BLaER1 treated with 17β-estradiol and CSF1 and Interleukin-3, amounts not matched to agents 10 nM and 100 nM (cell line): Measurements from ENCODE around the gene PRR16.
"Not testable (repeated sequence)": the region's sequence is repeated elsewhere in the genome, so short reads cannot be mapped to it uniquely, and the experiment has no call there.

Source experiments
- H3K27ac ChIP-seq, 11 experiments: shearing (Covaris generic); formaldehyde crosslinking; 2 replicates each; pipeline ENCODE4 v1.8.1; 2022
- H3K27me3 ChIP-seq, 11 experiments: shearing (Covaris generic); formaldehyde crosslinking; 2 replicates each; pipeline ENCODE4 v1.8.1; 2022
- H3K36me3 ChIP-seq, 11 experiments: shearing (Covaris generic); formaldehyde crosslinking; 2 replicates each; pipeline ENCODE4 v1.8.1; 2022
- H3K4me1 ChIP-seq, 10 experiments: shearing (Covaris generic); formaldehyde crosslinking; 2 replicates each; pipeline ENCODE4 v1.8.1; 2022
- H3K4me2 ChIP-seq, 11 experiments: shearing (Covaris generic); formaldehyde crosslinking; 2 replicates each; pipeline ENCODE4 v1.8.1; 2022
- H3K4me3 ChIP-seq, 10 experiments: shearing (Covaris generic); formaldehyde crosslinking; 2 replicates each; pipeline ENCODE4 v1.8.1; 2022
- H3K9ac ChIP-seq, 11 experiments: shearing (Covaris generic); formaldehyde crosslinking; 2 replicates each; pipeline ENCODE4 v1.8.1; 2022
- H3K9me3 ChIP-seq, 11 experiments: shearing (Covaris generic); formaldehyde crosslinking; replicated peaks in 1 of 11; 2 replicates each; pipeline ENCODE4 v1.8.1; 2022
- H4K20me1 ChIP-seq, 11 experiments: shearing (Covaris generic); formaldehyde crosslinking; 2 replicates each; pipeline ENCODE4 v1.8.1; 2022
- Cebpa-rat ChIP-seq, 11 experiments: shearing (Covaris generic); IDR thresholded peaks; 2 replicates each; pipeline ENCODE4 v1.8.1; 2022

Gene PRR16

GRCh38 chr5:120456006-120456405 is 8.1 kb upstream of the PRR16 start:
- H3K4me1 ChIP-seq, result peaks cover 0 to 6% (median 2%) of the 10 kb centered on the region in 10 experiments; a peak in 3 of 20 replicates

GRCh38 chr5:120457839-120458507 is 6.1 kb upstream of the PRR16 start:
- Histone ChIP-seq H3K27ac (0 out of 22 replicates have a peak overlapping the region, but pooled peaks of 1 of the 11 experiments have one; percentile 9), H3K4me2 (0 out of 22 replicates have a peak overlapping the region, but pooled peaks of 2 of the 11 experiments have one; percentile 3 to 10)

More at GRCh38 chr5:120456006-120456405, 8.1 kb upstream of the PRR16 start:
- H4K20me1 ChIP-seq, result no peaks in the 10 kb centered on the region
- H3K4me2 ChIP-seq, result no peak overlapping the region
- no peaks in the 10 kb centered on the region for H3K27me3 ChIP-seq
- peaks cover 0 to 10% (median 0%) of the 10 kb centered on the region in 11 experiments; a peak in 6 of 22 replicates for H3K9me3 ChIP-seq
- H3K9ac ChIP-seq, result no peak overlapping the region
- H3K36me3 ChIP-seq, result no peaks in the 10 kb centered on the region
- H3K27ac ChIP-seq, result no peak overlapping the region
- no peak overlapping the region for H3K4me3 ChIP-seq
- TF ChIP-seq Cebpa-rat (IDR thresholded peaks at IDR 0.05), result no peak

GRCh38 chr5:120458508-120458847 is 5.6 kb upstream of the PRR16 start:
- not testable (repeated sequence) for H3K4me3 ChIP-seq, H3K27me3 ChIP-seq

More at GRCh38 chr5:120457839-120458507, 6.1 kb upstream of the PRR16 start:
- H4K20me1 ChIP-seq, result no peaks in the 10 kb centered on the region
- H3K9ac ChIP-seq, result no peak overlapping the region
- no peak for TF ChIP-seq Cebpa-rat (IDR thresholded peaks at IDR 0.05)
- no peaks in the 10 kb centered on the region for H3K27me3 ChIP-seq
- no peaks in the 10 kb centered on the region for H3K36me3 ChIP-seq
- peaks cover 0 to 8% (median 0%) of the 10 kb centered on the region in 11 experiments; a peak in 6 of 22 replicates for H3K9me3 ChIP-seq
- no peak overlapping the region for H3K4me3 ChIP-seq
- H3K4me1 ChIP-seq, result peaks cover 0 to 15% (median 5%) of the 10 kb centered on the region in 10 experiments; a peak in 9 of 20 replicates

GRCh38 chr5:120461251-120461650 is 2.8 kb upstream of the PRR16 start:
- H3K9ac ChIP-seq, result no peak overlapping the region
- H3K27ac ChIP-seq, result no peak overlapping the region
- TF ChIP-seq Cebpa-rat (IDR thresholded peaks at IDR 0.05), result no peak

More at GRCh38 chr5:120458508-120458847, 5.6 kb upstream of the PRR16 start:
- not testable (repeated sequence) for H3K27ac ChIP-seq, H3K4me2 ChIP-seq, H3K9me3 ChIP-seq, H3K36me3 ChIP-seq, H4K20me1 ChIP-seq, H3K9ac ChIP-seq
- peaks cover 0 to 20% (median 5%) of the 10 kb centered on the region in 10 experiments; a peak in 9 of 20 replicates for H3K4me1 ChIP-seq

GRCh38 chr5:120463006-120463680 is 957 bp upstream of the PRR16 start:
- no peak for TF ChIP-seq Cebpa-rat (IDR thresholded peaks at IDR 0.05)
- H3K4me2 ChIP-seq, result peak overlapping the region in 3 of 11 experiments; percentile 61 to 86 (median 83); a peak in 6 of 22 replicates
- H3K4me1 ChIP-seq, result peaks cover 0 to 29% (median 2%) of the 10 kb centered on the region in 10 experiments; a peak in 8 of 20 replicates
- H3K4me3 ChIP-seq, result peak overlapping the region in 2 of 10 experiments; percentile 12 to 29; a peak in 4 of 20 replicates
- no peaks in the 10 kb centered on the region for H3K27me3 ChIP-seq
- peak overlapping the region in 3 of 11 experiments; percentile 26 to 67 (median 61); a peak in 5 of 22 replicates for H3K9ac ChIP-seq
- no peaks in the 10 kb centered on the region for H3K36me3 ChIP-seq
- no peaks in the 10 kb centered on the region for H4K20me1 ChIP-seq
- H3K27ac ChIP-seq, result peak overlapping the region in 4 of 11 experiments; percentile 31 to 75 (median 54); a peak in 7 of 22 replicates
- peaks cover 11 to 25% (median 17%) of the 10 kb centered on the region in 11 experiments; a peak in 20 of 22 replicates for H3K9me3 ChIP-seq

More at GRCh38 chr5:120461251-120461650, 2.8 kb upstream of the PRR16 start:
- Histone ChIP-seq H4K20me1 (no peaks in the 10 kb centered on the region), H3K9me3 (peaks cover 11 to 26% (median 20%) of the 10 kb centered on the region in 11 experiments; a peak in 20 of 22 replicates), H3K36me3 (no peaks in the 10 kb centered on the region), H3K4me3 (no peak overlapping the region), H3K4me2 (no peak overlapping the region), H3K27me3 (no peaks in the 10 kb centered on the region), H3K4me1 (peaks cover 0 to 29% (median 5%) of the 10 kb centered on the region in 10 experiments; a peak in 9 of 20 replicates)

GRCh38 chr5:120464627-120465435 is 731 bp downstream of the PRR16 start:
- peaks cover 11 to 23% (median 15%) of the 10 kb centered on the region in 11 experiments; a peak in 20 of 22 replicates for H3K9me3 ChIP-seq
- no peaks in the 10 kb centered on the region for H3K36me3 ChIP-seq
- peaks cover 0 to 29% (median 0%) of the 10 kb centered on the region in 10 experiments; a peak in 7 of 20 replicates for H3K4me1 ChIP-seq
- H4K20me1 ChIP-seq, result no peaks in the 10 kb centered on the region
- H3K4me2 ChIP-seq, result no peak overlapping the region; a peak in 1 of 22 replicates
- no peak overlapping the region for H3K9ac ChIP-seq
- H3K4me3 ChIP-seq, result no peak overlapping the region
- no peaks in the 10 kb centered on the region for H3K27me3 ChIP-seq
- TF ChIP-seq Cebpa-rat (IDR thresholded peaks at IDR 0.05), result no peak
- peak overlapping the region in 1 of 11 experiments; percentile 73; a peak in 1 of 22 replicates for H3K27ac ChIP-seq

GRCh38 chr5:120465436-120465961 is 1.4 kb downstream of the PRR16 start:
- H4K20me1 ChIP-seq, result no peaks in the 10 kb centered on the region
- H3K4me2 ChIP-seq, result no peak overlapping the region
- H3K27ac ChIP-seq, result no peak overlapping the region
- H3K9ac ChIP-seq, result no peak overlapping the region
- H3K36me3 ChIP-seq, result no peaks in the 10 kb centered on the region
- peaks cover 0 to 29% (median 0%) of the 10 kb centered on the region in 10 experiments; a peak in 7 of 20 replicates for H3K4me1 ChIP-seq
- H3K4me3 ChIP-seq, result no peak overlapping the region
- no peaks in the 10 kb centered on the region for H3K27me3 ChIP-seq
- no peak for TF ChIP-seq Cebpa-rat (IDR thresholded peaks at IDR 0.05)
- peaks cover 11 to 23% (median 15%) of the 10 kb centered on the region in 11 experiments; a peak in 20 of 22 replicates for H3K9me3 ChIP-seq

GRCh38 chr5:120466341-120467006 is 2.4 kb downstream of the PRR16 start:
- no peak for TF ChIP-seq Cebpa-rat (IDR thresholded peaks at IDR 0.05)
- Histone ChIP-seq H4K20me1 (no peaks in the 10 kb centered on the region), H3K27me3 (no peaks in the 10 kb centered on the region), H3K27ac (no peak overlapping the region), H3K9me3 (peaks cover 11 to 23% (median 15%) of the 10 kb centered on the region in 11 experiments; a peak in 20 of 22 replicates), H3K4me1 (peaks cover 0 to 29% (median 0%) of the 10 kb centered on the region in 10 experiments; a peak in 7 of 20 replicates), H3K4me3 (no peak overlapping the region), H3K9ac (no peak overlapping the region), H3K36me3 (no peaks in the 10 kb centered on the region), H3K4me2 (no peak overlapping the region)
